Thymus (tissue), 11 donors: ENCODE measurements around the gene ST6GALNAC4. TPM values are rescaled to one million over a fixed set of nuclear protein-coding genes. Genes with fewer than 3 reads are reported as not detected.

Experiments used
- DNase-seq, 9 donors: peaks; one replicate each; pipeline ENCODE4 v3.0.0-alpha.2; 2013; ENCODE audit warnings: low spot score in 9 of 9, low read depth in 6 of 9, missing footprints in 1 of 9
- H3K27ac ChIP-seq, 2 donors: one replicate each; pipeline ENCODE4 v1.5.1; 2013; ENCODE audit warnings: control low read depth in 1 of 2, low read depth in 1 of 2, low read length in 1 of 2, mild to moderate bottlenecking in 1 of 2, moderate library complexity in 1 of 2
- H3K27me3 ChIP-seq, 2 donors: one replicate each; pipeline ENCODE4 v1.5.1; 2013; ENCODE audit warnings: low read length in 1 of 2; ENCODE audit not compliant: control insufficient read depth in 2 of 2, insufficient read depth in 1 of 2
- H3K36me3 ChIP-seq, 2 donors: one replicate each; pipeline ENCODE4 v1.5.1; 2013; ENCODE audit warnings: low read length in 1 of 2, mild to moderate bottlenecking in 1 of 2, moderate library complexity in 1 of 2; ENCODE audit not compliant: control insufficient read depth in 2 of 2, insufficient read depth in 2 of 2
- H3K4me1 ChIP-seq, 2 donors: one replicate each; pipeline ENCODE4 v1.5.1; 2013; ENCODE audit warnings: low read length in 2 of 2; ENCODE audit not compliant: control insufficient read depth in 2 of 2, insufficient read depth in 2 of 2
- H3K4me3 ChIP-seq, 2 donors: one replicate each; pipeline ENCODE4 v1.5.1; 2013; ENCODE audit warnings: low read length in 2 of 2, control low read depth in 1 of 2, mild to moderate bottlenecking in 1 of 2
- H3K9me3 ChIP-seq, 2 donors: one replicate each; pipeline ENCODE4 v1.5.1; 2013; ENCODE audit warnings: low read length in 1 of 2, mild to moderate bottlenecking in 1 of 2; ENCODE audit not compliant: control insufficient read depth in 2 of 2, insufficient read depth in 1 of 2
- WGBS: extraction: QIAGEN DNeasy Blood & Tissue Kit; methylation state at CpG from one replicate; pipeline ENCODE4 v1.1.7; 2013; 5-methylcytosine and 5-hydroxymethylcytosine counted together
- polyA plus RNA-seq: library from polyadenylated mRNA; stranded (reverse); fragments of 200-250 nt; gene quantifications from one replicate; pipeline ENCODE4 v1.2.3, GENCODE V29; 2013
- total RNA-seq: library from RNA; stranded (reverse); fragments of 120-200 nt; gene quantifications from one replicate; pipeline ENCODE4 v1.2.4, GENCODE V29; 2013
- donor health status: healthy.

ST6GALNAC4 gene
- total and polyA plus RNA-seq, 2 donors = 8.5 to 12.8 TPM

- no peak for DNase-seq
- Histone ChIP-seq H3K36me3 (peaks cover 33 to 57% of the 10 kb centered on the region in 2 donors), H3K4me1 (peaks cover 23 to 70% of the 10 kb centered on the region in 2 donors), H3K27me3 (no peaks in the 10 kb centered on the region), H3K4me3 (no peak overlapping the region), H3K9me3 (no peaks in the 10 kb centered on the region), H3K27ac (peak overlapping the region; percentile 10 to 80)
- WGBS = 94% methylated on average over 2 of the region's 2 CpGs
These were observed 43.1 kb upstream of the ST6GALNAC4 start for GRCh38 chr9:127959841-127960409.

- no peak for DNase-seq
- 94% methylated on average over 4 of the region's 4 CpGs for WGBS
- Histone ChIP-seq H3K9me3 (no peaks in the 10 kb centered on the region), H3K27ac (no peak overlapping the region), H3K4me1 (peaks cover 26 to 71% of the 10 kb centered on the region in 2 donors), H3K27me3 (no peaks in the 10 kb centered on the region), H3K36me3 (peaks cover 33 to 60% of the 10 kb centered on the region in 2 donors), H3K4me3 (no peak overlapping the region)
These were observed 42.6 kb upstream of the ST6GALNAC4 start for GRCh38 chr9:127959398-127959797.

- Histone ChIP-seq H3K27me3 (no peaks in the 10 kb centered on the region), H3K27ac (no peak overlapping the region), H3K9me3 (no peaks in the 10 kb centered on the region), H3K4me3 (no peak overlapping the region), H3K36me3 (peaks cover 32 to 58% of the 10 kb centered on the region in 2 donors), H3K4me1 (peaks cover 26 to 69% of the 10 kb centered on the region in 2 donors)
- 98% methylated on average over 1 of the region's 1 CpG for WGBS
- DNase-seq = no peak
These were observed 41.9 kb upstream of the ST6GALNAC4 start for GRCh38 chr9:127958728-127959127.

- 55% methylated on average over 12 of the region's 12 CpGs for WGBS
- Histone ChIP-seq H3K4me1 (peaks cover 15 to 61% of the 10 kb centered on the region in 2 donors), H3K9me3 (peaks cover 0 to 3% of the 10 kb centered on the region in 2 donors), H3K27me3 (no peaks in the 10 kb centered on the region), H3K27ac (peak overlapping the region; percentile 33 to 52), H3K4me3 (no peak overlapping the region), H3K36me3 (peaks cover 17 to 58% of the 10 kb centered on the region in 2 donors)
- peak in 3 of 9 donors; percentile 70 to 86 (median 73) for DNase-seq
These were observed 38.6 kb upstream of the ST6GALNAC4 start for GRCh38 chr9:127955294-127956015.

GRCh38 chr9:127954831-127955293 lies 38.0 kb upstream of the ST6GALNAC4 start:
- peaks cover 12 to 61% of the 10 kb centered on the region in 2 donors for H3K4me1 ChIP-seq
- no peak for DNase-seq
- WGBS = 91% methylated on average over 13 of the region's 13 CpGs
- peaks cover 0 to 3% of the 10 kb centered on the region in 2 donors for H3K9me3 ChIP-seq
- no peaks in the 10 kb centered on the region for H3K27me3 ChIP-seq
- H3K4me3 ChIP-seq = no peak overlapping the region
- H3K36me3 ChIP-seq = peaks cover 23 to 58% of the 10 kb centered on the region in 2 donors
- peak overlapping the region in 1 of 2 donors; percentile 52 for H3K27ac ChIP-seq

- Histone ChIP-seq H3K27me3 (no peaks in the 10 kb centered on the region), H3K4me3 (no peak overlapping the region), H3K36me3 (peaks cover 27 to 60% of the 10 kb centered on the region in 2 donors), H3K4me1 (peaks cover 12 to 68% of the 10 kb centered on the region in 2 donors), H3K27ac (peak overlapping the region in 1 of 2 donors; percentile 11), H3K9me3 (peaks cover 0 to 3% of the 10 kb centered on the region in 2 donors)
- WGBS = 96% methylated on average over 17 of the region's 17 CpGs
- DNase-seq = no peak
These were observed 37.1 kb upstream of the ST6GALNAC4 start for GRCh38 chr9:127953768-127954505.

- Histone ChIP-seq H3K36me3 (peaks cover 34 to 68% of the 10 kb centered on the region in 2 donors), H3K27ac (no peak overlapping the region), H3K4me3 (no peak overlapping the region), H3K27me3 (no peaks in the 10 kb centered on the region), H3K9me3 (peaks cover 0 to 3% of the 10 kb centered on the region in 2 donors), H3K4me1 (peaks cover 12 to 69% of the 10 kb centered on the region in 2 donors)
- 93% methylated on average over 1 of the region's 1 CpG for WGBS
- no peak for DNase-seq
These were observed 36.3 kb upstream of the ST6GALNAC4 start for GRCh38 chr9:127953154-127953553.

GRCh38 chr9:127950513-127951289 lies 33.9 kb upstream of the ST6GALNAC4 start:
- Histone ChIP-seq H3K9me3 (peaks cover 0 to 7% of the 10 kb centered on the region in 2 donors), H3K27me3 (no peaks in the 10 kb centered on the region), H3K4me3 (no peak overlapping the region), H3K27ac (no peak overlapping the region), H3K4me1 (peaks cover 9 to 73% of the 10 kb centered on the region in 2 donors), H3K36me3 (peaks cover 57 to 86% of the 10 kb centered on the region in 2 donors)
- 96% methylated on average over 21 of the region's 21 CpGs for WGBS
- DNase-seq = no peak
